ENCODE measurements around the gene KCNAB2. TPM values are rescaled to one million over a fixed set of nuclear protein-coding genes. Genes with fewer than 3 reads are reported as not detected.

KCNAB2 gene
- total RNA-seq, 4 donors from 2014 or later: 5.4 to 26.4 (median 10.1) TPM

DNA sequence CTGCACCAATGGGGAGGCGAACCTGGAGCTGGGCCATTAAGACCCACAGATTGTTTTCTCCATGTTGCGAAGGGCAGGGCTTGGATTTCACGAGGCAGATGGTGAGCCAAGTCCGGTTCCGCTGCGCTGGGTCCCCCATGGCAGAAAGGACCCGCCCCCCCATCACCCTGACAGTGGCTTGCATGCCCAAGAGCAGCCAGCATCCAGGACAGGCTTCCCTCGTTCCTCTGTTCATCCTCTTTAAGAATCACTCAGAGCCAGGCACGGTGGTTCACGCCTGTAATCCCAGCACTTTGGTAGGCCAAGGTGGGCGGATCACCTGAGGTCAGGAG, 37.6 kb upstream of the KCNAB2 start:
- no peak for DNase-seq
- no peak for TF ChIP-seq POLR2A (IDR thresholded peaks at IDR 0.05)
- TF ChIP-seq, protein P1, sequence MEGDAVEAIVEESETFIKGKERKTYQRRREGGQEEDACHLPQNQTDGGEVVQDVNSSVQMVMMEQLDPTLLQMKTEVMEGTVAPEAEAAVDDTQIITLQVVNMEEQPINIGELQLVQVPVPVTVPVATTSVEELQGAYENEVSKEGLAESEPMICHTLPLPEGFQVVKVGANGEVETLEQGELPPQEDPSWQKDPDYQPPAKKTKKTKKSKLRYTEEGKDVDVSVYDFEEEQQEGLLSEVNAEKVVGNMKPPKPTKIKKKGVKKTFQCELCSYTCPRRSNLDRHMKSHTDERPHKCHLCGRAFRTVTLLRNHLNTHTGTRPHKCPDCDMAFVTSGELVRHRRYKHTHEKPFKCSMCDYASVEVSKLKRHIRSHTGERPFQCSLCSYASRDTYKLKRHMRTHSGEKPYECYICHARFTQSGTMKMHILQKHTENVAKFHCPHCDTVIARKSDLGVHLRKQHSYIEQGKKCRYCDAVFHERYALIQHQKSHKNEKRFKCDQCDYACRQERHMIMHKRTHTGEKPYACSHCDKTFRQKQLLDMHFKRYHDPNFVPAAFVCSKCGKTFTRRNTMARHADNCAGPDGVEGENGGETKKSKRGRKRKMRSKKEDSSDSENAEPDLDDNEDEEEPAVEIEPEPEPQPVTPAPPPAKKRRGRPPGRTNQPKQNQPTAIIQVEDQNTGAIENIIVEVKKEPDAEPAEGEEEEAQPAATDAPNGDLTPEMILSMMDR (IDR thresholded peaks at IDR 0.05): no peak
- Histone ChIP-seq H3K9me3 (no peaks in the 10 kb centered on the region), H3K27ac (no peak overlapping the region), H3K27me3 (no peaks in the 10 kb centered on the region), H3K4me1 (no peaks in the 10 kb centered on the region), H3K36me3 (no peaks in the 10 kb centered on the region), H3K4me3 (no peak overlapping the region)

DNA sequence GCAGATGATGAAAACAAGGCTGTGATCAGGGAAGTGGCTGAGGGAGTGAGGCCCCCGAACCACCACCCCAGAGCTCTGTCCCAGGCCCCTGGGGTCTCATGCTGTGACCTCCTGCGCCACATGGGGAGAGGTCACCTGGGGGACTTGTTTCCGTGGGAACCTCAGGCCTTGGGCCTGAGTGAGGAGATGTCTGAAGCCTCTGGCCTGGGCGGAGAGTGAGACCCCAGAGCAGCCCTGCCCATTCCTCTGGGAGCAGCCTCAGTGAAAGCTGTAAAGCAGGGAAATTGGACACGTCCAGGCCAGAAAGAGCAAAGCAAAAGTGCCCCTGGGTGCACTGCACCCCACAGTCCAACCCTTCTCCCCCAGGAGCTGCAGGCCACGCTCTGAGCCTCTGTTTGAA, 37.0 kb upstream of the KCNAB2 start:
- no peak for TF ChIP-seq POLR2A (IDR thresholded peaks at IDR 0.05)
- TF ChIP-seq, protein P1 (IDR thresholded peaks at IDR 0.05): no peak
- H3K4me3 ChIP-seq: no peak overlapping the region
- DNase-seq: no peak
- H3K27me3 ChIP-seq: no peaks in the 10 kb centered on the region
- H3K27ac ChIP-seq: no peak overlapping the region
- no peaks in the 10 kb centered on the region for H3K9me3 ChIP-seq
- no peaks in the 10 kb centered on the region for H3K4me1 ChIP-seq
- H3K36me3 ChIP-seq: no peaks in the 10 kb centered on the region

DNA sequence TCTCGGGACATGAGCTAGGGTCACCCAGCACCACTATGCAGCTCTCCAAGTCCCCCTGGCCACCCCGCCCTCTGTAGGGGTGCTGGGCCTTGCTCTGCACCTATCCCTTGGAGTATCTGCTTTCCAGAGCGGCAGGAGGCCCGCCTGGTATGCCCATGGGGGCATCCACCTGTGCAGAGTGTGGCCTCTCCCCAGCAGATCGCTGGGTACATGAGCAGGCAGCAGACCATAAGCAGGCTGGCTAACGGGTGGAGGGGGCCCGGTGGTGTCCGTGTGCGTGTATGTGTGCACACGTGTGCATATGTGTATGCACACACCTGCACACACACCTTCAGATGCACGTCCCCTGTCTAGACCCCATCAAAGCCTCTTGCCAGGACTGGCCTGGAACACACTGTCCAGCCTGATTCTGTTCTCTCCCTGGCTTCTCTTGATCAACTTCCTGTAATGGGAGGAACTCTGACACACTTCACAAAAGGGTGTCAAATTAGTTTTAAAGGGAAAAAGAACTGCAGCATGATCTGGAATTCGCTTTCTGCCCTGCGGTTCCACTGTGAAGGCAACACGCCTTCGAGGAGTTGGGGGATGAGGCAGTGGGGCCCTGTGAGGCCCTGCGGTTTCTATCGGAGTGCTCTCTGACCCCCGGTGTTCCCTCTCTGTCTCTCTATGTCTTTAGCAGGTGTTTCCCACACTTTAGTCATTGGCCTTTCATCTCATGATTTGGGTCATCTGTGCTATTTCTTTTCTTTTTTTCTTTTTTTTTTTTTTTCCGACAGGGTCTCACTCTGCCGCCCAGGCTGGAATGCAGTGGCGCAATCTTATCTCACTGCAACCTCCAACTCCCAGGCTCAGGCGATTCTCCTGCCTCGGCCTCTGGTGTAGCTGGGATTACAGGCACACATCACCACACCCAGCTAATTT, 36.3 kb upstream of the KCNAB2 start:
- Histone ChIP-seq H3K27ac (no peak overlapping the region), H3K27me3 (no peaks in the 10 kb centered on the region), H3K4me1 (no peaks in the 10 kb centered on the region), H3K4me3 (no peak overlapping the region), H3K9me3 (no peaks in the 10 kb centered on the region), H3K36me3 (no peaks in the 10 kb centered on the region)
- no peak for DNase-seq
- TF ChIP-seq, protein P1 (IDR thresholded peaks at IDR 0.05): no peak
- TF ChIP-seq POLR2A (IDR thresholded peaks at IDR 0.05): no peak

DNA sequence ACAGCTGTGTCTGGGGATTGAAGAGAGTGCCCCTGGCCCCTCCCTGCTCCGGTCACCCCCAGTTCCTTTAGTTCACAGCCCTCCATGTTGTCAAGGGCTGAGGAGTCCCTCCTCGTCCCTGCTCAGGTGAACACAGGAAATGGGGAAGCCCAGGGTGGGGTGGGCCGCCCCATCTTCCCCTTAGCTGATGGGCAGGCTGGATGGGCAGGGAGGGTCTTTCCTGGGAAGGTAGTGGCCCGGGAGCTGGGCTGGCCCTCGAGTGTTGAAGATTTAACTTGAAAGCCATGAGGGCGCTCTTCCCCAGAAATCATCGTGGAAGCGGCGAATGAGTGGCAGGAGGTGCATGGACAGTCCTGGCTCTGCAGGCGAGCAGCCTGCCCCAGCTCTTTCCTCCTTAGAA, 35.1 kb upstream of the KCNAB2 start:
- TF ChIP-seq, protein P1 (IDR thresholded peaks at IDR 0.05): no peak
- no peak for TF ChIP-seq POLR2A (IDR thresholded peaks at IDR 0.05)
- H3K4me3 ChIP-seq: no peak overlapping the region
- H3K36me3 ChIP-seq: no peaks in the 10 kb centered on the region
- H3K27ac ChIP-seq: no peak overlapping the region
- no peaks in the 10 kb centered on the region for H3K9me3 ChIP-seq
- H3K27me3 ChIP-seq: no peaks in the 10 kb centered on the region
- DNase-seq: no peak
- H3K4me1 ChIP-seq: no peaks in the 10 kb centered on the region

DNA sequence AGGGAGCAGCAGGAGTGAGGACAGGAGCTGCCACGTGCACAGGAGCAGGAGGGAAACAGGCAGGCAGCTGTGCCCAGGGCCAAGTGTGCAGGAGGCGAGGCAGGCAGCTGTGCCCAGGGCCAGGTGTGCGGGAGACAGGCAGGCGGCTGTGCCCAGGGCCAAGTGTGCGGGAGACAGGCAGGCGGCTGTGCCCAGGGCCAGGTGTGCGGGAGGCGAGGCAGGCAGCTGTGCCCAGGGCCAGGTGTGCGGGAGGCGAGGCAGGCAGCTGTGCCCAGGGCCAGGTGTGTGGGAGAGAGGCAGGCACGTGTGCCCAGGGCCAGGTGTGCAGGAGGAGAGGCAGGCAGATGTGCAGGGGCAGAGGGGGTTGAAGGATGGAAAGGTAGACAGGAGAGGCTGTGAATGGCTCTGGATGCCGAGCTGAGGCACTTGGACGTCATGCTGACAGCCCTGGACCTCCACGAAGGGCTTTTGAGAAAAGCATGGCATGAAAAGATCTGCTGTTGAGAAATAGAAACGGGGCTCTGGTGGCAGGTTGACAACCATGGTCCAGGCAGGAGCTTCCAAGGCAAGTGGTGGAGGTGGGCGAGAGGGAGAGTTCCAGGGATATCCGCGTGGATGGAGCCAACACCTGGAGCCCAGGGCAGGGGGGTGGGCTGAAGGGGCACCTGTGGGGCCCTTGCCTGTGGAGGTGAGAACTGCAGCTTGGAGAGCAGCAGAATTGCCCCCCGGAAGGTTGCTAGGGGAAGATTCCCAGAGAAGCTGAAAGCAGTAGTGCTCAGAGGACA, 34.3 kb upstream of the KCNAB2 start:
- Histone ChIP-seq H3K4me3 (no peak overlapping the region), H3K4me1 (no peaks in the 10 kb centered on the region), H3K27ac (no peak overlapping the region), H3K36me3 (no peaks in the 10 kb centered on the region), H3K27me3 (no peaks in the 10 kb centered on the region), H3K9me3 (no peaks in the 10 kb centered on the region)
- TF ChIP-seq POLR2A (IDR thresholded peaks at IDR 0.05): no peak
- TF ChIP-seq, protein P1 (IDR thresholded peaks at IDR 0.05): no peak
- DNase-seq: no peak

Data from Peyer's patch (tissue), 4 donors.